ENCODE data around the gene BSND. TPM values are rescaled to one million over a fixed set of nuclear protein-coding genes. Genes with fewer than 3 reads are reported as not detected.

Gene BSND
- total and polyA plus RNA-seq, 9 of the 15 experiments (the other 6 are each of a cell fraction or from before 2014, with no cell fraction given) = not detected

- H3K4me3 ChIP-seq = no peak overlapping the region
- POLR2A ChIA-PET = interaction anchor here (0.6 kb wide), 1 partner anchor 146 kb away, joined by 3 read pairs; no protein-coding TSS in a partner anchor
- CTCF ChIA-PET (ENCODE audit: low intra/inter-chr PET ratio) = interaction anchor here (1.4 to 2.8 kb wide), 2 partner anchors 44 to 50 kb away, joined by 9 to 25 read pairs; no protein-coding TSS in a partner anchor
- in situ Hi-C loops (cut with MboI) = loop anchor here (5.0 to 10.0 kb wide), 2 partner anchors 42 to 310 kb away; no protein-coding TSS in a partner anchor
- H3K27ac ChIP-seq (ENCODE audit: extremely low read depth, low read depth, low read length) = no peak overlapping the region
- no peak overlapping the region for H2AFZ ChIP-seq (ENCODE audit: low read depth, low read length)
- peak overlapping the region in 1 of 2 experiments; percentile 45; a peak in 1 of 4 replicates for H3K9ac ChIP-seq (ENCODE audit: insufficient read depth in 1 of 2, low read depth in 2 of 2, low read length in 2 of 2)
- no peaks in the 10 kb centered on the region for H3K79me2 ChIP-seq (ENCODE audit: control insufficient read depth, insufficient read depth, low read length)
- no peaks in the 10 kb centered on the region for H3K9me1 ChIP-seq (ENCODE audit: control insufficient read depth, insufficient read depth, low read length)
- intact Hi-C loops (cut with micrococcal nuclease) = loop anchor here (10.0 kb wide), 1 partner anchor 320 kb away; no protein-coding TSS in a partner anchor
- peaks cover 15% of the 10 kb centered on the region; the same call in 1 of the 2 replicates for H4K20me1 ChIP-seq (replicated peaks; ENCODE audit: control insufficient read depth, insufficient read depth, low read length)
- no peak overlapping the region for H3K4me2 ChIP-seq (ENCODE audit: insufficient read depth, low read length)
- H3K27me3 ChIP-seq (ENCODE audit: control insufficient read depth in 2 of 2, insufficient read depth in 2 of 2, low read length in 2 of 2) = peaks cover 37 to 89% of the 10 kb centered on the region in 2 experiments
- DNase-seq (ENCODE audit: extremely low read depth in 1 of 4, low spot score in 3 of 4) = no peak
- H3K4me1 ChIP-seq (replicated peaks in 1 of 2; ENCODE audit: control insufficient read depth in 2 of 2, insufficient read depth in 2 of 2, low read length in 2 of 2) = peaks cover 0 to 23% of the 10 kb centered on the region in 2 experiments; a peak in 3 of 5 replicates
- TF ChIP-seq POLR2B (IDR thresholded peaks at IDR 0.05; ENCODE audit: low read depth, partially characterized antibody) (no peak), HOXB6 (CRISPR knock-in tag; IDR thresholded peaks at IDR 0.05; ENCODE audit: borderline replicate concordance) (no peak), CEBPG (CRISPR knock-in tag; IDR thresholded peaks at IDR 0.05) (no peak), CEBPG (tag; conservative IDR thresholded peaks at IDR 0.05 in 1 of 2, IDR thresholded peaks at IDR 0.05 in 1 of 2) (no peak), ZNF316 (IDR thresholded peaks at IDR 0.05) (0 out of 2 replicates have a peak, but pooled peaks have one; percentile 8), ESRRA (IDR thresholded peaks at IDR 0.05; ENCODE audit: borderline replicate concordance, low read depth) (peak; percentile 70; the same call in 1 of the 2 replicates)
- no peak for FAIRE-seq
- H3K36me3 ChIP-seq (ENCODE audit: control insufficient read depth, insufficient read depth, low read length) = no peaks in the 10 kb centered on the region
- no TSS peak for BruUV-seq (replicated peaks)
- H3K9me3 ChIP-seq (replicated peaks; ENCODE audit: control insufficient read depth, insufficient read depth, low read depth, low read length) = no peaks in the 10 kb centered on the region; the same call in 1 of the 2 replicates
- no peak for ATAC-seq
- 2% methylated on average over 6 of the region's 6 CpGs for WGBS (ENCODE audit: insufficient coverage, low coverage, missing lambda C conversion rate)
These were observed 4.3 kb upstream of the BSND start for GRCh38 chr1:54994355-54994990.
